HepG2 (cell line): ENCODE data around the gene ADAMTS18. TPM values are rescaled to one million over a fixed set of nuclear protein-coding genes. Genes with fewer than 3 reads are reported as not detected.

ENCODE experiments used
- ATAC-seq: fragments of 200-7000 bp; cut with Tn5 transposase; 3 replicates; pipeline ENCODE4 v1.9.1; 2020; ENCODE audit warnings: mild to moderate bottlenecking, moderate library complexity
- BruUV-seq: library from RNA; stranded (reverse); fragments of 400-500 nt; replicated peaks from 2 replicates; lab custom pipeline; 2021; lab: Mats Ljungman, UMichigan
- CTCF ChIA-PET: fragments of 300-600 bp; formaldehyde crosslinking; extraction: SDS; loops from one replicate; lab custom pipeline; 2021; ENCODE audit warnings: low total read pairs, inconsistent platforms, low intra/inter-chr PET ratio; lab: Yijun Ruan, JAX
- POLR2A ChIA-PET: fragments of 350-600 bp; sonication (Branson Sonifier 250); formaldehyde crosslinking; loops from one replicate; lab custom pipeline; 2020; ENCODE audit warnings: antibody characterized with exemption, inconsistent platforms; lab: Yijun Ruan, JAX
- DNase-seq: peaks from one replicate; pipeline ENCODE4 v3.0.0-alpha.2; 2015; ENCODE audit warnings: low spot score
- FAIRE-seq: peaks from 3 replicates; lab custom pipeline; 2011; peaks lifted over from hg19 to GRCh38; lab: Jason Lieb, UNC
- H2AFZ ChIP-seq: one replicate; pipeline ENCODE4 v1.6.1; 2011; ENCODE audit warnings: low read length, inconsistent platforms
- H3K27ac ChIP-seq: fragments of 300-600 bp; 3 replicates; pipeline ENCODE4 v1.8.0; 2011; ENCODE audit warnings: mixed run types, mild to moderate bottlenecking, mixed read lengths, low read length, inconsistent platforms; ENCODE audit not compliant: insufficient read depth; ENCODE audit errors: extremely low read length
- H3K27me3 ChIP-seq, 2 experiments: fragments of 200-600 bp in 1 of 2; 2 replicates in 1 of 2; 3 replicates in 1 of 2; pipeline versions ENCODE4 v1.6.0 to v1.8.0; 2011; ENCODE audit warnings: low read length in 2 of 2, mild to moderate bottlenecking in 2 of 2, moderate library complexity in 2 of 2, inconsistent platforms in 1 of 2; ENCODE audit not compliant: insufficient read depth in 2 of 2, control insufficient read depth in 1 of 2
- H3K36me3 ChIP-seq, 2 experiments: fragments of 200-600 bp in 1 of 2; replicated peaks in 1 of 2; 2 replicates in 1 of 2; 3 replicates in 1 of 2; pipeline versions ENCODE4 v1.5.1 to v1.8.0; 2011; ENCODE audit warnings: low read length in 2 of 2, inconsistent platforms in 1 of 2; ENCODE audit not compliant: insufficient read depth in 2 of 2, control insufficient read depth in 1 of 2
- H3K4me1 ChIP-seq: 2 replicates; pipeline ENCODE4 v1.5.1; 2012; ENCODE audit warnings: low read length, inconsistent platforms; ENCODE audit not compliant: insufficient read depth
- H3K4me2 ChIP-seq: 2 replicates; pipeline ENCODE4 v1.6.0; 2011; ENCODE audit warnings: low read depth, low read length, inconsistent platforms
- H3K4me3 ChIP-seq, 3 experiments: fragments of 200-600 bp in 1 of 3; sonication (generic), shearing (Covaris generic) in 1 of 3; replicated peaks in 1 of 3; 2 replicates each; pipeline ENCODE4 v1.5.1; 2011 to 2016; ENCODE audit warnings: low read length in 3 of 3, inconsistent platforms in 2 of 3, low read depth in 2 of 3, mild to moderate bottlenecking in 2 of 3, control low read depth in 1 of 3, mixed read lengths in 1 of 3; ENCODE audit not compliant: insufficient read depth in 1 of 3
- H3K79me2 ChIP-seq: one replicate; pipeline ENCODE4 v1.6.1; 2011; ENCODE audit warnings: low read length, inconsistent platforms; ENCODE audit not compliant: insufficient read depth
- H3K9ac ChIP-seq: 2 replicates; pipeline ENCODE4 v1.6.0; 2011; ENCODE audit warnings: mild to moderate bottlenecking, low read depth, low read length, inconsistent platforms; ENCODE audit not compliant: insufficient read depth
- H3K9me3 ChIP-seq: 2 replicates; pipeline ENCODE4 v1.5.1; 2012; ENCODE audit warnings: mild to moderate bottlenecking, low read length
- H4K20me1 ChIP-seq: 2 replicates; pipeline ENCODE4 v1.6.0; 2011; ENCODE audit warnings: inconsistent platforms, mild to moderate bottlenecking, low read length, moderate library complexity; ENCODE audit not compliant: insufficient read depth
- ARID2 ChIP-seq: sonication (generic); formaldehyde crosslinking; IDR thresholded peaks from 2 replicates; pipeline ENCODE4 v1.8.1; 2022; ENCODE audit warnings: mild to moderate bottlenecking, missing genetic modification reagents, borderline replicate concordance
- DPF2 ChIP-seq: sonication (generic); formaldehyde crosslinking; IDR thresholded peaks from 2 replicates; pipeline ENCODE4 v1.4.0; 2020; ENCODE audit warnings: mild to moderate bottlenecking, low read depth, missing genetic modification reagents, borderline replicate concordance
- E2F2 ChIP-seq: sonication (generic); formaldehyde crosslinking; IDR thresholded peaks from 2 replicates; pipeline ENCODE4 v1.4.0; 2020; ENCODE audit warnings: missing genetic modification reagents, borderline replicate concordance
- ETV6 ChIP-seq: sonication (generic); formaldehyde crosslinking; conservative IDR thresholded peaks from 2 replicates; pipeline ENCODE4 v1.4.0; 2020; ENCODE audit warnings: missing genetic modification reagents
- GMEB1 ChIP-seq: sonication (generic); formaldehyde crosslinking; IDR thresholded peaks from 2 replicates; pipeline ENCODE4 v1.5.1; 2020; ENCODE audit warnings: missing genetic modification reagents, mild to moderate bottlenecking, borderline replicate concordance
- MXD3 ChIP-seq: IDR thresholded peaks from 2 replicates; pipeline ENCODE4 v1.6.1; 2016; ENCODE audit warnings: mild to moderate bottlenecking, missing biosample characterization, missing genetic modification reagents
- NAIF1 ChIP-seq: sonication (generic); formaldehyde crosslinking; IDR thresholded peaks from 2 replicates; pipeline ENCODE4 v1.5.0; 2020; ENCODE audit warnings: mild to moderate bottlenecking, missing genetic modification reagents, borderline replicate concordance
- NPAS2 ChIP-seq: sonication (generic); formaldehyde crosslinking; IDR thresholded peaks from 2 replicates; pipeline ENCODE4 v1.8.0; 2022; ENCODE audit warnings: mild to moderate bottlenecking, missing genetic modification reagents, borderline replicate concordance
- PAX8 ChIP-seq: sonication (generic); formaldehyde crosslinking; IDR thresholded peaks from 2 replicates; pipeline ENCODE4 v1.8.0; 2022; ENCODE audit warnings: mild to moderate bottlenecking, missing genetic modification reagents, borderline replicate concordance
- PLSCR1 ChIP-seq: sonication (generic); formaldehyde crosslinking; IDR thresholded peaks from 2 replicates; pipeline ENCODE4 v1.5.0; 2020; ENCODE audit warnings: missing genetic modification reagents, mild to moderate bottlenecking, borderline replicate concordance
- SMAD3 ChIP-seq: sonication (generic); formaldehyde crosslinking; IDR thresholded peaks from 2 replicates; pipeline ENCODE4 v1.4.0; 2020; ENCODE audit warnings: missing genetic modification reagents
- ZFP41 ChIP-seq: sonication (generic); formaldehyde crosslinking; IDR thresholded peaks from 2 replicates; pipeline ENCODE4 v1.4.0; 2020; ENCODE audit warnings: mild to moderate bottlenecking, missing genetic modification reagents, borderline replicate concordance
- ZFX ChIP-seq: sonication (generic); formaldehyde crosslinking; IDR thresholded peaks from 2 replicates; pipeline ENCODE4 v1.4.0; 2020; ENCODE audit warnings: mild to moderate bottlenecking, low read depth, missing genetic modification reagents, moderate library complexity
- ZNF143 ChIP-seq: sonication (generic); formaldehyde crosslinking; IDR thresholded peaks from 2 replicates; pipeline ENCODE4 v1.4.0; 2020; ENCODE audit warnings: missing genetic modification reagents
- ZNF282 ChIP-seq: fragments of 450-650 bp; IDR thresholded peaks from 2 replicates; pipeline ENCODE4 v1.6.1; 2018; ENCODE audit not compliant: partially characterized antibody
- ZNF563 ChIP-seq: sonication (generic); formaldehyde crosslinking; IDR thresholded peaks from 2 replicates; pipeline ENCODE4 v1.8.0; 2022; ENCODE audit warnings: mild to moderate bottlenecking, moderate library complexity, missing genetic modification reagents
- ZNF580 ChIP-seq: IDR thresholded peaks from 2 replicates; pipeline ENCODE4 v1.6.1; 2016; ENCODE audit warnings: low read depth, borderline replicate concordance
- ZNF672 ChIP-seq: sonication (generic); formaldehyde crosslinking; IDR thresholded peaks from 2 replicates; pipeline ENCODE4 v1.8.1; 2022; ENCODE audit warnings: missing genetic modification reagents
- ZNF784 ChIP-seq: sonication (generic); formaldehyde crosslinking; IDR thresholded peaks from 2 replicates; pipeline ENCODE4 v1.5.1; 2020; ENCODE audit warnings: missing genetic modification reagents, mild to moderate bottlenecking, borderline replicate concordance
- WGBS: methylation state at CpG from one replicate; pipeline ENCODE4 v1.1.6; 2017; ENCODE audit warnings: low lambda C conversion rate; 5-methylcytosine and 5-hydroxymethylcytosine counted together
- in situ Hi-C: cut with HindIII; loops from 2 replicates; pipeline ENCODE4 v1.10.0; 2017; ENCODE audit warnings: low pct_unique_long_range_greater_than_20kb; ENCODE audit not compliant: extremely low pct_ligation_motif_present
- intact Hi-C: fragments of 100-400 bp; cut with micrococcal nuclease; formaldehyde crosslinking; loops from one replicate; pipeline ENCODE4 v1.10.0; 2022; ENCODE audit not compliant: unreplicated experiment
- polyA plus RNA-seq, 8 experiments: library from polyadenylated mRNA; depleted of rRNA in 3 of 8; stranded (reverse) in 7 of 8; unstranded in 1 of 8; fragments of >200 nt; fragmentation: Illumina TruSeq in 4 of 8; extraction: Trizol in 4 of 8; gene quantifications; 2 replicates each; pipeline versions ENCODE4 v1.2.1 to v1.2.3, GENCODE V29; 2011 to 2016; ENCODE audit warnings: low read depth in 4 of 8, missing spikeins in 1 of 8, mixed read lengths in 1 of 8; ENCODE audit not compliant: insufficient read depth in 1 of 8
- total RNA-seq, 5 experiments: library from RNA; depleted of rRNA; stranded (reverse); fragments of >200 nt; fragmentation: Illumina TruSeq; extraction: Trizol; gene quantifications; 2 replicates each; pipeline ENCODE4 v1.2.3, GENCODE V29; 2016; ENCODE audit warnings: low read depth in 1 of 5

The ADAMTS18 gene
- total and polyA plus RNA-seq, 2 of the 13 experiments (the other 11 are each of a cell fraction or from before 2014, with no cell fraction given): 0.01 TPM; not detected in 1

- Histone ChIP-seq H3K27ac (no peak overlapping the region), H3K4me2 (no peak overlapping the region), H3K4me1 (no peaks in the 10 kb centered on the region), H3K4me3 (no peak overlapping the region), H2AFZ (no peak overlapping the region), H3K9ac (no peak overlapping the region), H4K20me1 (no peaks in the 10 kb centered on the region), H3K9me3 (0 out of 2 replicates have a peak, but pooled peaks cover 4% of the 10 kb centered on the region), H3K27me3 (0 out of 5 replicates have a peak, but pooled peaks cover 0 to 2% of the 10 kb centered on the region in 2 experiments), H3K36me3 (no peaks in the 10 kb centered on the region), H3K79me2 (no peaks in the 10 kb centered on the region)
- no peak for FAIRE-seq
- ATAC-seq: no peak
- in situ Hi-C loops (no loop called here), intact Hi-C loops (no loop called here)
- ChIA-PET POLR2A (no interaction called here), CTCF (no interaction called here)
- WGBS: 0% methylated on average over 1 of the region's 1 CpG
- no TSS peak for BruUV-seq
- TF ChIP-seq ZFP41 (CRISPR knock-in tag) (no peak), ZNF143 (CRISPR knock-in tag) (no peak), ZNF563 (CRISPR knock-in tag) (no peak), E2F2 (CRISPR knock-in tag) (no peak), ZNF282 (no peak), ZNF672 (no peak), NPAS2 (CRISPR knock-in tag) (no peak), PLSCR1 (no peak), ETV6 (CRISPR knock-in tag) (no peak), MXD3 (CRISPR knock-in tag) (no peak), ZNF580 (CRISPR knock-in tag) (no peak), PAX8 (CRISPR knock-in tag) (no peak), ZFX (CRISPR knock-in tag) (no peak), GMEB1 (CRISPR knock-in tag) (no peak), ARID2 (CRISPR knock-in tag) (no peak), DPF2 (CRISPR knock-in tag) (no peak), ZNF784 (CRISPR knock-in tag) (no peak), SMAD3 (CRISPR knock-in tag) (no peak), NAIF1 (CRISPR knock-in tag) (no peak)
- DNase-seq: no peak
Measured at GRCh38 chr16:77404775-77405174, 30.1 kb downstream of the ADAMTS18 start.
